ENCODE results near the gene RBMS3. TPM values are rescaled to one million over a fixed set of nuclear protein-coding genes. Genes with fewer than 3 reads are reported as not detected.

Gene RBMS3
- total and polyA plus RNA-seq, 2 experiments from 2014 or later: 3.2 to 7.4 TPM

- no peak for TF ChIP-seq STAT1 (IDR thresholded peaks at IDR 0.05; ENCODE audit: unreplicated experiment)
- TF ChIP-seq ETS1 (IDR thresholded peaks at IDR 0.05): no peak
- no peak for TF ChIP-seq POLR2AphosphoS5 (IDR thresholded peaks at IDR 0.05; ENCODE audit: low read depth)
- no peak for TF ChIP-seq CREB1 (CRISPR knock-in tag; IDR thresholded peaks at IDR 0.05; ENCODE audit: low read depth)
- TF ChIP-seq ZNF114 (CRISPR knock-in tag; IDR thresholded peaks at IDR 0.05): no peak
- TF ChIP-seq EZH2 (IDR thresholded peaks at IDR 0.05; ENCODE audit: low read depth, unreplicated experiment): no peak
- TF ChIP-seq NANOG (IDR thresholded peaks at IDR 0.05; ENCODE audit: borderline replicate concordance): no peak
- no peak for TF ChIP-seq ZNF331 (CRISPR knock-in tag; IDR thresholded peaks at IDR 0.05; ENCODE audit: low read depth)
- no peak for TF ChIP-seq JUNB (IDR thresholded peaks at IDR 0.05; ENCODE audit: unreplicated experiment)
- no peak for TF ChIP-seq CTCF (conservative IDR thresholded peaks at IDR 0.05; ENCODE audit: low read depth in 2 of 2)
- TF ChIP-seq REST (IDR thresholded peaks at IDR 0.05; ENCODE audit: unreplicated experiment): no peak
Observed at GRCh38 chr3:29544701-29545363, 264.0 kb downstream of the RBMS3 start (continued).

GRCh38 chr3:29545615-29546014, 264.7 kb downstream of the RBMS3 start:
- peak overlapping the region; percentile 55 for H3K27ac Mint-ChIP-seq
- Histone ChIP-seq H3K9me2 (ENCODE audit: insufficient read depth) (no peaks in the 10 kb centered on the region), H2AFZ (no peak overlapping the region), H4K20me1 (replicated peaks; ENCODE audit: insufficient read depth) (no peaks in the 10 kb centered on the region), H3K4me1 (ENCODE audit: insufficient read depth) (no peaks in the 10 kb centered on the region), H3K4me2 (no peak overlapping the region), H3K27me3 (ENCODE audit: insufficient read depth) (no peaks in the 10 kb centered on the region), H3F3A (replicated peaks; ENCODE audit: low read depth) (no peaks in the 10 kb centered on the region), H3K79me2 (replicated peaks; ENCODE audit: insufficient read depth) (no peaks in the 10 kb centered on the region), H3K36me3 (ENCODE audit: insufficient read depth) (no peaks in the 10 kb centered on the region), H3K4me3 (no peak overlapping the region), H3K27ac (ENCODE audit: low read depth) (no peak overlapping the region)
- no peaks in the 10 kb centered on the region for H3K36me3 Mint-ChIP-seq (ENCODE audit: low read depth)
- no peaks in the 10 kb centered on the region for H3K9me3 Mint-ChIP-seq
- peaks cover 3% of the 10 kb centered on the region for H3K27me3 Mint-ChIP-seq (ENCODE audit: insufficient read depth, low read depth, poor library complexity)
- ATAC-seq (no peak), DNase-seq (ENCODE audit: low spot score) (no peak)
- H3K4me1 Mint-ChIP-seq: no peaks in the 10 kb centered on the region; the same call in 2 of the 3 replicates
- no peak overlapping the region for H3K4me3 Mint-ChIP-seq
- TF ChIP-seq EZH2 (IDR thresholded peaks at IDR 0.05; ENCODE audit: low read depth, unreplicated experiment): no peak
- no peak for TF ChIP-seq JUNB (IDR thresholded peaks at IDR 0.05; ENCODE audit: unreplicated experiment)
- TF ChIP-seq ZNF114 (CRISPR knock-in tag; IDR thresholded peaks at IDR 0.05): no peak
- TF ChIP-seq ZNF331 (CRISPR knock-in tag; IDR thresholded peaks at IDR 0.05; ENCODE audit: low read depth): no peak
- no peak for TF ChIP-seq CREB1 (CRISPR knock-in tag; IDR thresholded peaks at IDR 0.05; ENCODE audit: low read depth)
- no peak for TF ChIP-seq EZH2phosphoT487 (IDR thresholded peaks at IDR 0.05; ENCODE audit: unreplicated experiment)
- no peak for TF ChIP-seq REST (IDR thresholded peaks at IDR 0.05; ENCODE audit: unreplicated experiment)
- TF ChIP-seq STAT1 (IDR thresholded peaks at IDR 0.05; ENCODE audit: unreplicated experiment): no peak
